Karpas-422 (cell line): Measurements from ENCODE around the gene PRR5L. TPM values are rescaled to one million over a fixed set of nuclear protein-coding genes. Genes with fewer than 3 reads are reported as not detected.
A peak's percentile ranks its signal among the peaks of the same experiment; 100 is the strongest.

ENCODE experiments used
- DNase-seq: peaks from one replicate; pipeline ENCODE4 v3.0.0-alpha.2; 2015
- H2AFZ ChIP-seq: fragments of 200-600 bp; sonication (generic); 2 replicates; pipeline ENCODE4 v1.6.1; 2014; ENCODE audit warnings: antibody characterized with exemption, low read length, mixed read lengths
- H3K27ac ChIP-seq: fragments of 200-600 bp; sonication (generic); 2 replicates; pipeline ENCODE4 v1.5.1; 2014; ENCODE audit warnings: mild to moderate bottlenecking, low read length, moderate library complexity
- H3K27me3 ChIP-seq: fragments of 200-600 bp; sonication (generic); 2 replicates; pipeline ENCODE4 v1.6.1; 2014; ENCODE audit warnings: low read length, mixed read lengths
- H3K36me3 ChIP-seq: fragments of 200-600 bp; sonication (generic); 2 replicates; pipeline ENCODE4 v1.6.1; 2014; ENCODE audit warnings: low read length, mixed read lengths; ENCODE audit not compliant: insufficient read depth
- H3K4me1 ChIP-seq: fragments of 200-600 bp; sonication (generic); 2 replicates; pipeline ENCODE4 v1.6.1; 2014; ENCODE audit warnings: mild to moderate bottlenecking, low read length, mixed read lengths
- H3K4me2 ChIP-seq: fragments of 200-600 bp; sonication (generic); 2 replicates; pipeline ENCODE4 v1.6.1; 2014; ENCODE audit warnings: low read length, low read depth, mild to moderate bottlenecking; ENCODE audit not compliant: poor library complexity, severe bottlenecking
- H3K4me3 ChIP-seq: fragments of 200-600 bp; sonication (generic); 2 replicates; pipeline ENCODE4 v1.5.1; 2014; ENCODE audit warnings: mild to moderate bottlenecking, antibody characterized with exemption, low read length, mixed read lengths
- H3K79me2 ChIP-seq: fragments of 200-600 bp; sonication (generic); 2 replicates; pipeline ENCODE4 v1.6.1; 2014; ENCODE audit warnings: mild to moderate bottlenecking, low read length, mixed read lengths
- H3K9ac ChIP-seq: fragments of 200-600 bp; sonication (generic); 2 replicates; pipeline ENCODE4 v1.6.0; 2014; ENCODE audit warnings: low read length
- H3K9me2 ChIP-seq: fragments of 200-600 bp; sonication (generic), shearing (Covaris generic); replicated peaks from 2 replicates; pipeline ENCODE4 v1.6.0; 2014; ENCODE audit warnings: mild to moderate bottlenecking, low read length, moderate library complexity; ENCODE audit not compliant: insufficient read depth
- H3K9me3 ChIP-seq: fragments of 300-700, 200-600 bp; sonication (generic); 2 replicates; pipeline ENCODE4 v1.6.1; 2014; ENCODE audit warnings: low read length, mixed read lengths
- H4K20me1 ChIP-seq: fragments of 200-600 bp; sonication (generic); 2 replicates; pipeline ENCODE4 v1.6.1; 2014; ENCODE audit warnings: mild to moderate bottlenecking, antibody characterized with exemption, low read length, low read depth; ENCODE audit not compliant: insufficient read depth
- total RNA-seq: library from RNA; depleted of rRNA; stranded (reverse); fragments of >200 nt; shearing (Covaris generic); gene quantifications from 2 replicates; pipeline ENCODE4 v1.2.3, GENCODE V29; 2014; ENCODE audit warnings: low replicate concordance

PRR5L gene
- total RNA-seq, 1 experiment from 2014 or later, result not detected

- Histone ChIP-seq H3K4me1 (peaks cover 25% of the 10 kb centered on the region), H3K9me2 (no peaks in the 10 kb centered on the region), H2AFZ (peak overlapping the region; percentile 23; the same call in 1 of the 2 replicates), H3K4me2 (peak overlapping the region; percentile 31), H3K36me3 (no peaks in the 10 kb centered on the region), H3K27me3 (no peaks in the 10 kb centered on the region; the same call in 1 of the 2 replicates), H3K9ac (peak overlapping the region; percentile 13; the same call in 1 of the 2 replicates), H3K4me3 (no peak overlapping the region), H3K9me3 (no peaks in the 10 kb centered on the region), H4K20me1 (no peaks in the 10 kb centered on the region), H3K79me2 (no peaks in the 10 kb centered on the region), H3K27ac (no peak overlapping the region)
- peak; percentile 90 for DNase-seq
Measured at GRCh38 chr11:36258730-36259360, 37.2 kb upstream of the PRR5L start.

- H2AFZ ChIP-seq, result no peak overlapping the region
- no peaks in the 10 kb centered on the region for H3K9me3 ChIP-seq
- no peaks in the 10 kb centered on the region for H3K36me3 ChIP-seq
- H3K27ac ChIP-seq, result no peak overlapping the region
- no peak overlapping the region for H3K4me3 ChIP-seq
- H4K20me1 ChIP-seq, result no peaks in the 10 kb centered on the region
- H3K4me1 ChIP-seq, result peaks cover 25% of the 10 kb centered on the region
- no peak overlapping the region for H3K9ac ChIP-seq
- no peaks in the 10 kb centered on the region; the same call in 1 of the 2 replicates for H3K27me3 ChIP-seq
- H3K9me2 ChIP-seq, result no peaks in the 10 kb centered on the region
- DNase-seq, result no peak
- H3K79me2 ChIP-seq, result no peaks in the 10 kb centered on the region
- H3K4me2 ChIP-seq, result no peak overlapping the region
Measured at GRCh38 chr11:36261094-36261493, 35.0 kb upstream of the PRR5L start.

- no peak overlapping the region for H3K9ac ChIP-seq
- no peak overlapping the region for H3K4me2 ChIP-seq
- no peaks in the 10 kb centered on the region for H3K79me2 ChIP-seq
- no peak for DNase-seq
- H4K20me1 ChIP-seq, result no peaks in the 10 kb centered on the region
- no peaks in the 10 kb centered on the region for H3K9me3 ChIP-seq
- no peaks in the 10 kb centered on the region for H3K9me2 ChIP-seq
- H3K27ac ChIP-seq, result no peak overlapping the region
- no peaks in the 10 kb centered on the region for H3K36me3 ChIP-seq
- H2AFZ ChIP-seq, result no peak overlapping the region
- no peaks in the 10 kb centered on the region for H3K27me3 ChIP-seq
- no peak overlapping the region for H3K4me3 ChIP-seq
- no peaks in the 10 kb centered on the region; the same call in 1 of the 2 replicates for H3K4me1 ChIP-seq
Measured at GRCh38 chr11:36264011-36264972, 31.8 kb upstream of the PRR5L start.

- no peaks in the 10 kb centered on the region for H3K9me2 ChIP-seq
- H3K4me3 ChIP-seq, result no peak overlapping the region
- no peaks in the 10 kb centered on the region for H3K36me3 ChIP-seq
Measured at GRCh38 chr11:36264973-36265344, 31.1 kb upstream of the PRR5L start.

GRCh38 chr11:36265793-36266628, 30.1 kb upstream of the PRR5L start:
- Histone ChIP-seq H3K36me3 (no peaks in the 10 kb centered on the region), H3K79me2 (no peaks in the 10 kb centered on the region), H2AFZ (no peak overlapping the region), H3K9ac (no peak overlapping the region), H3K27ac (no peak overlapping the region), H3K27me3 (no peaks in the 10 kb centered on the region), H3K9me3 (no peaks in the 10 kb centered on the region), H3K4me3 (no peak overlapping the region), H3K4me2 (no peak overlapping the region), H3K4me1 (no peaks in the 10 kb centered on the region), H4K20me1 (no peaks in the 10 kb centered on the region), H3K9me2 (no peaks in the 10 kb centered on the region)
- peak; percentile 88 for DNase-seq

More at GRCh38 chr11:36264973-36265344, 31.1 kb upstream of the PRR5L start:
- no peak overlapping the region for H3K9ac ChIP-seq
- no peak overlapping the region for H2AFZ ChIP-seq
- no peaks in the 10 kb centered on the region for H3K9me3 ChIP-seq
- H3K27ac ChIP-seq, result no peak overlapping the region
- DNase-seq, result no peak
- no peaks in the 10 kb centered on the region for H3K4me1 ChIP-seq
- H3K79me2 ChIP-seq, result no peaks in the 10 kb centered on the region
- no peaks in the 10 kb centered on the region for H3K27me3 ChIP-seq
- H4K20me1 ChIP-seq, result no peaks in the 10 kb centered on the region
- no peak overlapping the region for H3K4me2 ChIP-seq

- no peak overlapping the region for H3K4me3 ChIP-seq
- no peaks in the 10 kb centered on the region for H3K4me1 ChIP-seq
- no peaks in the 10 kb centered on the region for H3K79me2 ChIP-seq
Measured at GRCh38 chr11:36266767-36267166, 29.3 kb upstream of the PRR5L start.

GRCh38 chr11:36268337-36268985, 27.6 kb upstream of the PRR5L start:
- H3K27me3 ChIP-seq, result no peaks in the 10 kb centered on the region
- H3K9me3 ChIP-seq, result no peaks in the 10 kb centered on the region
- DNase-seq, result no peak
- H4K20me1 ChIP-seq, result no peaks in the 10 kb centered on the region
- H3K36me3 ChIP-seq, result no peaks in the 10 kb centered on the region
- no peaks in the 10 kb centered on the region for H3K79me2 ChIP-seq
- H3K4me3 ChIP-seq, result no peak overlapping the region
- no peaks in the 10 kb centered on the region for H3K9me2 ChIP-seq
- no peak overlapping the region for H2AFZ ChIP-seq
- no peak overlapping the region for H3K9ac ChIP-seq
- H3K4me2 ChIP-seq, result no peak overlapping the region
- H3K27ac ChIP-seq, result no peak overlapping the region
- H3K4me1 ChIP-seq, result no peaks in the 10 kb centered on the region

More at GRCh38 chr11:36266767-36267166, 29.3 kb upstream of the PRR5L start:
- Histone ChIP-seq H4K20me1 (no peaks in the 10 kb centered on the region), H2AFZ (no peak overlapping the region), H3K9me3 (no peaks in the 10 kb centered on the region), H3K4me2 (no peak overlapping the region), H3K27ac (no peak overlapping the region), H3K36me3 (no peaks in the 10 kb centered on the region), H3K27me3 (no peaks in the 10 kb centered on the region), H3K9ac (no peak overlapping the region), H3K9me2 (no peaks in the 10 kb centered on the region)
- DNase-seq, result no peak
